Neural progenitor cell (in vitro differentiated cells): Measurements from ENCODE around the gene NR3C2. TPM values are rescaled to one million over a fixed set of nuclear protein-coding genes. Genes with fewer than 3 reads are reported as not detected.

Experiments used
- DNase-seq: peaks from one replicate; pipeline ENCODE4 v3.0.0-alpha.2; 2016; ENCODE audit warnings: low spot score
- H2AFZ ChIP-seq: fragments of 200-600 bp; sonication (generic); replicated peaks from 2 replicates; pipeline ENCODE4 v1.6.1; 2016; ENCODE audit warnings: antibody characterized with exemption
- H3F3A ChIP-seq: fragments of 200-600 bp; sonication (generic); 2 replicates; pipeline ENCODE4 v1.6.1; 2016; ENCODE audit warnings: antibody characterized with exemption, low read depth
- H3K27ac ChIP-seq: fragments of 200-600 bp; sonication (generic); 2 replicates; pipeline ENCODE4 v1.5.1; 2016; ENCODE audit warnings: mild to moderate bottlenecking
- H3K27me3 ChIP-seq: fragments of 200-600 bp; sonication (generic); 2 replicates; pipeline ENCODE4 v1.6.1; 2016; ENCODE audit warnings: mild to moderate bottlenecking, moderate library complexity
- H3K36me3 ChIP-seq: fragments of 200-600 bp; sonication (generic); 2 replicates; pipeline ENCODE4 v1.5.1; 2016
- H3K4me1 ChIP-seq: fragments of 200-600 bp; sonication (generic); 2 replicates; pipeline ENCODE4 v1.6.1; 2016; ENCODE audit warnings: mixed run types
- H3K4me2 ChIP-seq: fragments of 200-600 bp; sonication (generic); 2 replicates; pipeline ENCODE4 v1.6.1; 2016
- H3K4me3 ChIP-seq: fragments of 200-600 bp; sonication (generic); 2 replicates; pipeline ENCODE4 v1.5.1; 2016
- H3K79me2 ChIP-seq: fragments of 200-600 bp; sonication (generic); 2 replicates; pipeline ENCODE4 v1.6.1; 2016; ENCODE audit warnings: low read depth
- H3K9ac ChIP-seq: fragments of 200-600 bp; sonication (generic); 2 replicates; pipeline ENCODE4 v1.6.1; 2016
- H3K9me3 ChIP-seq: fragments of 200-600 bp; sonication (generic); 2 replicates; pipeline ENCODE4 v1.5.1; 2016; ENCODE audit warnings: low read depth
- H4K20me1 ChIP-seq: fragments of 200-600 bp; sonication (generic); 2 replicates; pipeline ENCODE4 v1.6.1; 2016; ENCODE audit warnings: low read depth
- H3K27ac Mint-ChIP-seq: 3 replicates; pipeline ENCODE4 v1.8.0; 2021; ENCODE audit warnings: mixed read lengths
- H3K27me3 Mint-ChIP-seq: 2 replicates; pipeline ENCODE4 v1.8.0; 2022; ENCODE audit warnings: low read depth, mild to moderate bottlenecking, inconsistent platforms, moderate library complexity, mixed read lengths; ENCODE audit not compliant: insufficient read depth
- H3K36me3 Mint-ChIP-seq: 3 replicates; pipeline ENCODE4 v1.8.0; 2021; ENCODE audit warnings: mixed read lengths
- H3K4me1 Mint-ChIP-seq: 3 replicates; pipeline ENCODE4 v1.8.0; 2021; ENCODE audit warnings: mixed read lengths
- H3K4me3 Mint-ChIP-seq: 3 replicates; pipeline ENCODE4 v1.8.0; 2021; ENCODE audit warnings: mild to moderate bottlenecking, moderate library complexity, mixed read lengths
- H3K9me3 Mint-ChIP-seq: 3 replicates; pipeline ENCODE4 v1.8.0; 2020; ENCODE audit warnings: mixed read lengths
- CTCF ChIP-seq: fragments of 200-600 bp; sonication (generic); IDR thresholded peaks from 2 replicates; pipeline ENCODE4 v1.5.1; 2017; ENCODE audit warnings: antibody characterized with exemption, mild to moderate bottlenecking
- EZH2 ChIP-seq: fragments of 200-600 bp; sonication (generic); IDR thresholded peaks from 2 replicates; pipeline ENCODE4 v1.6.1; 2017; ENCODE audit warnings: antibody characterized with exemption, mild to moderate bottlenecking, moderate library complexity
- EZH2phosphoT487 ChIP-seq: fragments of 200-600 bp; sonication (generic); IDR thresholded peaks from 2 replicates; pipeline ENCODE4 v1.6.1; 2017; ENCODE audit warnings: antibody characterized with exemption
- total RNA-seq: library from RNA; depleted of rRNA; stranded (reverse); fragments of >200 nt; gene quantifications from 2 replicates; pipeline ENCODE4 v1.2.3, GENCODE V29; 2015; ENCODE audit warnings: low replicate concordance

NR3C2 gene
- total RNA-seq, 1 donor from 2014 or later: 0.73 TPM

GRCh38 chr4:148094149-148094548 is 348.1 kb downstream of the NR3C2 start:
- Mint-ChIP-seq H3K4me1 (peaks cover 4% of the 10 kb centered on the region), H3K27ac (no peak overlapping the region), H3K9me3 (no peaks in the 10 kb centered on the region), H3K36me3 (no peaks in the 10 kb centered on the region), H3K27me3 (no peaks in the 10 kb centered on the region), H3K4me3 (no peak overlapping the region)
- Histone ChIP-seq H3K79me2 (no peaks in the 10 kb centered on the region), H3K27me3 (no peaks in the 10 kb centered on the region), H3K9me3 (no peaks in the 10 kb centered on the region), H3K36me3 (no peaks in the 10 kb centered on the region), H3K4me1 (no peaks in the 10 kb centered on the region), H4K20me1 (no peaks in the 10 kb centered on the region), H3K27ac (no peak overlapping the region), H3K4me3 (no peak overlapping the region), H3K4me2 (no peak overlapping the region), H3K9ac (no peak overlapping the region), H2AFZ (no peak overlapping the region), H3F3A (no peaks in the 10 kb centered on the region)
- no peak for TF ChIP-seq EZH2
- no peak for TF ChIP-seq CTCF
- TF ChIP-seq EZH2phosphoT487: no peak
- no peak for DNase-seq

GRCh38 chr4:148093065-148093464 is 349.1 kb downstream of the NR3C2 start:
- H3K4me1 Mint-ChIP-seq: peaks cover 3% of the 10 kb centered on the region
- no peak overlapping the region for H3K27ac ChIP-seq

GRCh38 chr4:148092316-148093014 is 349.7 kb downstream of the NR3C2 start:
- Mint-ChIP-seq H3K27ac (no peak overlapping the region), H3K9me3 (no peaks in the 10 kb centered on the region), H3K36me3 (no peaks in the 10 kb centered on the region), H3K4me1 (no peaks in the 10 kb centered on the region), H3K27me3 (no peaks in the 10 kb centered on the region), H3K4me3 (no peak overlapping the region)
- Histone ChIP-seq H4K20me1 (no peaks in the 10 kb centered on the region), H3K79me2 (no peaks in the 10 kb centered on the region), H3F3A (no peaks in the 10 kb centered on the region), H3K9me3 (no peaks in the 10 kb centered on the region), H3K27ac (no peak overlapping the region), H3K4me3 (no peak overlapping the region), H3K4me2 (no peak overlapping the region), H3K9ac (no peak overlapping the region), H3K4me1 (no peaks in the 10 kb centered on the region), H2AFZ (no peak overlapping the region), H3K36me3 (no peaks in the 10 kb centered on the region), H3K27me3 (no peaks in the 10 kb centered on the region)
- DNase-seq: no peak
- no peak for TF ChIP-seq EZH2

More at GRCh38 chr4:148093065-148093464, 349.1 kb downstream of the NR3C2 start:
- TF ChIP-seq EZH2 (no peak), CTCF (no peak), EZH2phosphoT487 (no peak)
- no peak overlapping the region for H3K4me2 ChIP-seq
- no peaks in the 10 kb centered on the region for H3K36me3 Mint-ChIP-seq
- no peaks in the 10 kb centered on the region for H3K27me3 ChIP-seq
- H4K20me1 ChIP-seq: no peaks in the 10 kb centered on the region
- no peak overlapping the region for H3K27ac Mint-ChIP-seq
- H3K9me3 Mint-ChIP-seq: no peaks in the 10 kb centered on the region
- DNase-seq: no peak
- H2AFZ ChIP-seq: no peak overlapping the region
- H3K79me2 ChIP-seq: no peaks in the 10 kb centered on the region
- H3K36me3 ChIP-seq: no peaks in the 10 kb centered on the region
- H3K4me3 ChIP-seq: no peak overlapping the region
- no peaks in the 10 kb centered on the region for H3K27me3 Mint-ChIP-seq
- no peaks in the 10 kb centered on the region for H3K9me3 ChIP-seq
- no peaks in the 10 kb centered on the region for H3K4me1 ChIP-seq
- H3K4me3 Mint-ChIP-seq: no peak overlapping the region
- H3F3A ChIP-seq: no peaks in the 10 kb centered on the region
- H3K9ac ChIP-seq: no peak overlapping the region

- no peak overlapping the region for H3K27ac ChIP-seq
- no peak overlapping the region for H3K4me3 ChIP-seq
- no peak overlapping the region for H2AFZ ChIP-seq
- H3K4me1 Mint-ChIP-seq: no peaks in the 10 kb centered on the region
- H3K27me3 Mint-ChIP-seq: no peaks in the 10 kb centered on the region
- no peaks in the 10 kb centered on the region for H3K36me3 ChIP-seq
- H3F3A ChIP-seq: no peaks in the 10 kb centered on the region
- H3K4me3 Mint-ChIP-seq: no peak overlapping the region
- no peaks in the 10 kb centered on the region for H4K20me1 ChIP-seq
- H3K27me3 ChIP-seq: no peaks in the 10 kb centered on the region
- no peaks in the 10 kb centered on the region for H3K9me3 ChIP-seq
- H3K36me3 Mint-ChIP-seq: no peaks in the 10 kb centered on the region
- no peak for DNase-seq
- TF ChIP-seq EZH2 (no peak), CTCF (no peak), EZH2phosphoT487 (no peak)
- no peak overlapping the region for H3K9ac ChIP-seq
- no peaks in the 10 kb centered on the region for H3K9me3 Mint-ChIP-seq
- H3K4me1 ChIP-seq: no peaks in the 10 kb centered on the region
- no peak overlapping the region for H3K27ac Mint-ChIP-seq
- H3K4me2 ChIP-seq: no peak overlapping the region
- no peaks in the 10 kb centered on the region for H3K79me2 ChIP-seq
Observed at GRCh38 chr4:148091896-148092295, 350.3 kb downstream of the NR3C2 start.
